Endothelial cell of umbilical vein (primary cell): ENCODE results near the gene ZFX. TPM values are rescaled to one million over a fixed set of nuclear protein-coding genes. Genes with fewer than 3 reads are reported as not detected.

ENCODE experiments used
- BruUV-seq: library from RNA; stranded (reverse); fragments of 400-500 nt; replicated peaks from 2 replicates; lab custom pipeline; 2021; lab: Mats Ljungman, UMichigan
- CTCF ChIA-PET: fragments of 300-600, 350-600 bp; sonication (Branson Sonifier 250); formaldehyde crosslinking; loops from one replicate; lab custom pipeline; 2021; ENCODE audit warnings: antibody characterized with exemption, inconsistent platforms; lab: Charles Lee
- POLR2A ChIA-PET: fragments of 300-600, 350-600 bp; sonication (Branson Sonifier 250); formaldehyde crosslinking; loops from one replicate; lab custom pipeline; 2021; ENCODE audit warnings: antibody characterized with exemption, inconsistent platforms; lab: Charles Lee
- DNase-seq: peaks from one replicate; pipeline ENCODE4 v3.0.0-alpha.2; 2011; ENCODE audit warnings: low read depth, low spot score
- FAIRE-seq: peaks from 2 replicates; lab custom pipeline; 2011; peaks lifted over from hg19 to GRCh38; lab: Jason Lieb, UNC
- H2AFZ ChIP-seq: 2 replicates; pipeline ENCODE4 v1.6.0; 2012; ENCODE audit warnings: low read depth, low read length, control low read depth, inconsistent platforms
- H3K27ac ChIP-seq: 2 replicates; pipeline ENCODE4 v1.5.1; 2011; ENCODE audit warnings: low read depth, mild to moderate bottlenecking, control low read depth, low read length, moderate library complexity; ENCODE audit not compliant: insufficient read depth
- H3K27me3 ChIP-seq, 2 experiments: 2 replicates each; pipeline versions ENCODE4 v1.6.0 to v1.6.1; 2011; ENCODE audit warnings: low read length in 2 of 2, mixed read lengths in 1 of 2; ENCODE audit not compliant: control insufficient read depth in 2 of 2, insufficient read depth in 2 of 2
- H3K36me3 ChIP-seq, 2 experiments: 2 replicates in 1 of 2; 3 replicates in 1 of 2; pipeline ENCODE4 v1.5.1; 2011; ENCODE audit warnings: low read length in 2 of 2, mild to moderate bottlenecking in 1 of 2, moderate library complexity in 1 of 2; ENCODE audit not compliant: control insufficient read depth in 2 of 2, insufficient read depth in 2 of 2; ENCODE audit errors: extremely low read depth in 1 of 2
- H3K4me1 ChIP-seq: 3 replicates; pipeline ENCODE4 v1.5.1; 2011; ENCODE audit warnings: mild to moderate bottlenecking, low read length; ENCODE audit not compliant: control insufficient read depth, insufficient read depth; ENCODE audit errors: extremely low read depth
- H3K4me2 ChIP-seq: 2 replicates; pipeline ENCODE4 v1.6.1; 2011; ENCODE audit warnings: low read length, control low read depth, mixed read lengths; ENCODE audit not compliant: insufficient read depth
- H3K4me3 ChIP-seq, 3 experiments: fragments of 200-600 bp in 1 of 3; sonication (generic), shearing (Covaris generic) in 1 of 3; replicated peaks in 1 of 3; 2 replicates each; pipeline ENCODE4 v1.5.1; 2011 to 2016; ENCODE audit warnings: control low read depth in 3 of 3, low read length in 3 of 3, mild to moderate bottlenecking in 2 of 3, inconsistent platforms in 1 of 3, low read depth in 1 of 3, moderate library complexity in 1 of 3; ENCODE audit not compliant: insufficient read depth in 1 of 3
- H3K79me2 ChIP-seq: 2 replicates; pipeline ENCODE4 v1.6.0; 2012; ENCODE audit warnings: low read length, inconsistent platforms; ENCODE audit not compliant: control insufficient read depth, insufficient read depth
- H3K9ac ChIP-seq: replicated peaks from 2 replicates; pipeline ENCODE3; 2011; ENCODE audit warnings: low read length, control low read depth; ENCODE audit not compliant: insufficient read depth; ENCODE audit errors: extremely low read depth
- H3K9me1 ChIP-seq: replicated peaks from 3 replicates; pipeline ENCODE4 v1.6.0; 2011; ENCODE audit warnings: mild to moderate bottlenecking, low read length; ENCODE audit not compliant: control insufficient read depth, insufficient read depth; ENCODE audit errors: extremely low read depth
- H3K9me3 ChIP-seq: replicated peaks from 2 replicates; pipeline ENCODE4 v1.5.1; 2012; ENCODE audit warnings: low read length, inconsistent platforms; ENCODE audit not compliant: control insufficient read depth, insufficient read depth
- H4K20me1 ChIP-seq: replicated peaks from 2 replicates; pipeline ENCODE3; 2011; ENCODE audit warnings: mild to moderate bottlenecking, low read length; ENCODE audit not compliant: control insufficient read depth, insufficient read depth; ENCODE audit errors: extremely low read depth
- EZH2 ChIP-seq: IDR thresholded peaks from 2 replicates; pipeline ENCODE4 v1.6.1; 2012; ENCODE audit warnings: borderline replicate concordance, low read depth, mild to moderate bottlenecking, moderate library complexity, low read length, inconsistent platforms; ENCODE audit not compliant: severe bottlenecking
- FOS ChIP-seq: IDR thresholded peaks from 2 replicates; pipeline ENCODE4 v1.6.1; 2011; ENCODE audit warnings: mild to moderate bottlenecking, low read length, moderate library complexity, borderline replicate concordance; ENCODE audit not compliant: insufficient read depth
- GATA2 ChIP-seq: IDR thresholded peaks from 2 replicates; pipeline ENCODE4 v1.7.0; 2011; ENCODE audit warnings: low read depth, mild to moderate bottlenecking, moderate library complexity, mixed read lengths, low read length; ENCODE audit not compliant: insufficient read length, insufficient read depth
- JUN ChIP-seq: IDR thresholded peaks from 2 replicates; pipeline ENCODE4 v1.6.1; 2011; ENCODE audit warnings: borderline replicate concordance, low read depth; ENCODE audit not compliant: insufficient read length, insufficient read depth
- MYC ChIP-seq: IDR thresholded peaks from one replicate; pipeline ENCODE4 v1.6.1; 2011; ENCODE audit warnings: mild to moderate bottlenecking, low read depth, low read length
- POLR2A ChIP-seq: IDR thresholded peaks from 2 replicates; pipeline ENCODE4 v1.6.1; 2012; ENCODE audit warnings: low read depth, mild to moderate bottlenecking, control low read depth, low read length
- POLR2AphosphoS5 ChIP-seq: IDR thresholded peaks from 2 replicates; pipeline ENCODE4 v1.6.1; 2012; ENCODE audit warnings: low read depth, mild to moderate bottlenecking, control low read depth, low read length, moderate library complexity; ENCODE audit not compliant: insufficient read depth
- dilution Hi-C: fragments of 300-500 bp; cut with MboI; formaldehyde crosslinking; loops from one replicate; pipeline ENCODE4 v1.15.0; 2019; ENCODE audit warnings: low sequenced_read_pairs; ENCODE audit not compliant: extremely low pct_ligation_motif_present
- intact Hi-C: fragments of 100-400 bp; cut with micrococcal nuclease; formaldehyde crosslinking; loops from one replicate; pipeline ENCODE4 v1.10.0; 2022
- polyA plus RNA-seq, 4 experiments: library from polyadenylated mRNA; depleted of rRNA in 3 of 4; stranded (reverse) in 3 of 4; unstranded in 1 of 4; fragments of >200 nt; gene quantifications; 2 replicates each; pipeline versions ENCODE4 v1.2.1 to v1.2.3, GENCODE V29; 2011 to 2012; ENCODE audit warnings: missing spikeins in 1 of 4
- total RNA-seq: library from RNA; stranded (reverse); gene quantifications from 2 replicates; pipeline ENCODE4 v1.2.3, GENCODE V29; 2021
- TF ChIP-seq, protein P1 (sequence below), 2 donors: IDR thresholded peaks; 1 replicate in 1 of 2; 2 replicates in 1 of 2; pipeline ENCODE4 v1.5.1; 2011; ENCODE audit warnings: low read length in 2 of 2, mild to moderate bottlenecking in 2 of 2, moderate library complexity in 2 of 2, control low read depth in 1 of 2, inconsistent platforms in 1 of 2, low read depth in 1 of 2; ENCODE audit not compliant: insufficient read depth in 1 of 2; ENCODE audit errors: extremely low read depth in 1 of 2
- TF ChIP-seq, protein P2 (sequence below): IDR thresholded peaks from 2 replicates; pipeline ENCODE4 v1.6.1; 2011; ENCODE audit not compliant: insufficient read depth, insufficient read length

The ZFX gene
- total and polyA plus RNA-seq, 2 donors (not counting 3 experiments of a cell fraction or from before 2014, with no cell fraction given), result 11.4 to 34.1 TPM

DNA sequence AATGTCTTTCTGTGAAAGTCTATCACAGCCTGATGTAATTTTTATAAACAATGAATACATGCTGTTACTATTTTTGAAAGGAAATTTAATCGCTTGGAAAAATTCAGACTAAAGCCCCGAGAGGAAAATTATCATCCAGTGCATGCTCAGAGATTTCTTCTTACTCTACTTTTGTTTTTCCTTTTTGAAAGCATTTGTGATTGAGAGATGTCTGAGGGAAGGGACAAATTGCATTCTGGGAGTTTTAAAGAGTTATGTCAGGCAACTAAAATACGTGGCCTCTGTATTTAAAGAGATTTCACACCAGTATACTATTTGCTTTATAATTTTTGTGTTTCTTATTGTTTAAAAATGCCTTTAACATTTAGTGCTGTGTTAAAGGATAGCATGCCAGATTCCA lies 1.4 kb upstream of the ZFX start:
- no TSS peak for BruUV-seq
- Histone ChIP-seq H3K9me1 (no peaks in the 10 kb centered on the region), H3K79me2 (peaks cover 28% of the 10 kb centered on the region), H3K4me1 (peaks cover 41% of the 10 kb centered on the region), H3K9me3 (no peaks in the 10 kb centered on the region), H2AFZ (no peak overlapping the region), H3K4me3 (peak overlapping the region in 1 of 3 experiments; percentile 68), H3K4me2 (peak overlapping the region; percentile 88), H3K27me3 (no peaks in the 10 kb centered on the region), H3K27ac (peak overlapping the region; percentile 86), H3K9ac (peak overlapping the region; percentile 87), H4K20me1 (no peaks in the 10 kb centered on the region), H3K36me3 (no peaks in the 10 kb centered on the region)
- TF ChIP-seq POLR2AphosphoS5, result no peak
- ChIA-PET POLR2A (no interaction called here), CTCF (no interaction called here)
- FAIRE-seq, result no peak
- dilution Hi-C loops (no loop called here), intact Hi-C loops (no loop called here)
- DNase-seq, result peak; percentile 17

DNA sequence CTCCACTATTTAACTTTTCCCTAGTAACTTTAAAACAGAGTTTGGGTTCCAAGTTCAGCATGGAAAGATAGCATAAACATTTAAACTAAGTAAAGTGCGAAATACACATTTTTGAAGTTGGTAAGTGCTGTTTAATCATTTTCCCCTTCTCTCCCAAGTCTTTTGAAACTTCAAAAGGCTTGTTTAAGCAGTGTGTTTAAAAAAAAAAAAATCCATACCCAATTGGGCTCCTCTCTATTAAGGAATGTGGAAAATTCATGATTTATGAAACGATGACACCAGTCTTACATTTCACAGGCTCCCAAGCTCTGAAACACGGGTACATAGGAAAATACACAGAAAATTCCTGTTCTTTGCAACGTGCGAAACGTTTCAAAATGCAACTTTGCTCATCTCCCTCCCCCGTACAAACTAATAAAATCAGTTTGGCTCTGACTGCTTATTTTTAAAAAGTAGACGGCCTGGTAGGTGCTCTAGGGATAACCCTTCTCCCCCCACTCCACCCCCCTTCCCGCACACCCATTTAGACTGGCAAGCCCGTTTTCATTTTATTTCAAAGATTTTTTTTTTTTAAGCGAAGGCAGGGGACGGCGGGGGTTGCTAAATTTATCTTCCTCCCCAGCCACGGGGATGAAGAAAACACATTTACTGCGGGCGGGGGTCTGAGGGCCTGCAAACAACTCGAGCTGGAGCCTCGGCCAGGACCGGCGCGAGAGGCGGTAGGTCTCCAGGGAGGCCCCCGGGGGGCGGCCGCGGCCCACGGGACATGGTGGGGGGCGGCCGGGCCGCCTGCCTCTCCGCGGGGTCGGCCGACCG lies 786 bp upstream of the ZFX start:
- CTCF ChIA-PET, result no interaction called here
- BruUV-seq, result TSS peak; percentile 77
- no peak for FAIRE-seq

More for the DNA sequence above, 786 bp upstream of the ZFX start:
- H3K4me3 ChIP-seq, result peak overlapping the region; percentile 53 to 79 (median 68)
- peak overlapping the region; percentile 86 for H3K27ac ChIP-seq
- H3K9me3 ChIP-seq, result no peaks in the 10 kb centered on the region
- peaks cover 47% of the 10 kb centered on the region for H3K4me1 ChIP-seq
- peak; percentile 42 for DNase-seq
- no peaks in the 10 kb centered on the region for H3K27me3 ChIP-seq
- POLR2A ChIA-PET, result no interaction called here
- peaks cover 34% of the 10 kb centered on the region for H3K79me2 ChIP-seq
- dilution Hi-C loops (no loop called here), intact Hi-C loops (no loop called here)
- H3K9ac ChIP-seq, result peak overlapping the region; percentile 87
- no peaks in the 10 kb centered on the region for H4K20me1 ChIP-seq
- H2AFZ ChIP-seq, result peak overlapping the region; percentile 41
- H3K4me2 ChIP-seq, result peak overlapping the region; percentile 88
- TF ChIP-seq MYC, result no peak
- TF ChIP-seq, protein P1, sequence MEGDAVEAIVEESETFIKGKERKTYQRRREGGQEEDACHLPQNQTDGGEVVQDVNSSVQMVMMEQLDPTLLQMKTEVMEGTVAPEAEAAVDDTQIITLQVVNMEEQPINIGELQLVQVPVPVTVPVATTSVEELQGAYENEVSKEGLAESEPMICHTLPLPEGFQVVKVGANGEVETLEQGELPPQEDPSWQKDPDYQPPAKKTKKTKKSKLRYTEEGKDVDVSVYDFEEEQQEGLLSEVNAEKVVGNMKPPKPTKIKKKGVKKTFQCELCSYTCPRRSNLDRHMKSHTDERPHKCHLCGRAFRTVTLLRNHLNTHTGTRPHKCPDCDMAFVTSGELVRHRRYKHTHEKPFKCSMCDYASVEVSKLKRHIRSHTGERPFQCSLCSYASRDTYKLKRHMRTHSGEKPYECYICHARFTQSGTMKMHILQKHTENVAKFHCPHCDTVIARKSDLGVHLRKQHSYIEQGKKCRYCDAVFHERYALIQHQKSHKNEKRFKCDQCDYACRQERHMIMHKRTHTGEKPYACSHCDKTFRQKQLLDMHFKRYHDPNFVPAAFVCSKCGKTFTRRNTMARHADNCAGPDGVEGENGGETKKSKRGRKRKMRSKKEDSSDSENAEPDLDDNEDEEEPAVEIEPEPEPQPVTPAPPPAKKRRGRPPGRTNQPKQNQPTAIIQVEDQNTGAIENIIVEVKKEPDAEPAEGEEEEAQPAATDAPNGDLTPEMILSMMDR (IDR thresholded peaks at IDR 0.05; ENCODE audit: extremely low read depth in 1 of 2, insufficient read depth in 1 of 2, low read depth in 1 of 2, low read length in 2 of 2), result no peak
- TF ChIP-seq FOS, result no peak
- TF ChIP-seq GATA2, result no peak
- no peak for TF ChIP-seq POLR2AphosphoS5
- TF ChIP-seq, protein P2, sequence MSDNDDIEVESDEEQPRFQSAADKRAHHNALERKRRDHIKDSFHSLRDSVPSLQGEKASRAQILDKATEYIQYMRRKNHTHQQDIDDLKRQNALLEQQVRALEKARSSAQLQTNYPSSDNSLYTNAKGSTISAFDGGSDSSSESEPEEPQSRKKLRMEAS, result no peak
- TF ChIP-seq POLR2A, result no peak
- no peak for TF ChIP-seq JUN
- no peak for TF ChIP-seq EZH2
- H3K36me3 ChIP-seq, result no peaks in the 10 kb centered on the region
- H3K9me1 ChIP-seq, result no peaks in the 10 kb centered on the region
